Caki2 (cell line): Measurements from ENCODE around the gene WDR11. TPM values are rescaled to one million over a fixed set of nuclear protein-coding genes. Genes with fewer than 3 reads are reported as not detected.

Source experiments
- DNase-seq: peaks from one replicate; pipeline ENCODE4 v3.0.0-alpha.2; 2015; ENCODE audit warnings: low read depth
- in situ Hi-C: cut with HindIII; loops from 2 replicates; pipeline ENCODE4 v1.10.0; 2016; ENCODE audit warnings: low sequenced_read_pairs, low pct_unique_long_range_greater_than_20kb, mixed read lengths
- total RNA-seq: library from RNA; depleted of rRNA; stranded (reverse); fragments of >200 nt; shearing (Covaris generic); gene quantifications from 2 replicates; pipeline ENCODE4 v1.2.3, GENCODE V29; 2014; ENCODE audit warnings: low replicate concordance

The WDR11 gene
- total RNA-seq, 1 experiment from 2014 or later, result 28.5 TPM

- in situ Hi-C loops, result no loop called here
- DNase-seq, result no peak
Measured at GRCh38 chr10:120931999-120932398, 80.8 kb downstream of the WDR11 start.

GRCh38 chr10:120938822-120939221 lies 87.7 kb downstream of the WDR11 start:
- DNase-seq, result no peak
- in situ Hi-C loops, result no loop called here

GRCh38 chr10:120940299-120940900 lies 89.2 kb downstream of the WDR11 start:
- no peak for DNase-seq
- in situ Hi-C loops, result no loop called here

GRCh38 chr10:120941501-120941900 lies 90.3 kb downstream of the WDR11 start:
- in situ Hi-C loops, result no loop called here
- no peak for DNase-seq

- in situ Hi-C loops, result no loop called here
- peak; percentile 55 for DNase-seq
Measured at GRCh38 chr10:120942806-120943413, 91.7 kb downstream of the WDR11 start.

- in situ Hi-C loops, result no loop called here
- no peak for DNase-seq
Measured at GRCh38 chr10:120943542-120943941, 92.4 kb downstream of the WDR11 start.

- DNase-seq, result no peak
- in situ Hi-C loops, result no loop called here
Measured at GRCh38 chr10:120944586-120945125, 93.5 kb downstream of the WDR11 start.

- no peak for DNase-seq
- in situ Hi-C loops, result no loop called here
Measured at GRCh38 chr10:120945182-120945581, 94.0 kb downstream of the WDR11 start.

GRCh38 chr10:120945801-120946302 lies 94.7 kb downstream of the WDR11 start:
- DNase-seq, result peak; percentile 31
- in situ Hi-C loops, result no loop called here

- in situ Hi-C loops, result no loop called here
Measured at GRCh38 chr10:120946497-120946896, 95.3 kb downstream of the WDR11 start.

GRCh38 chr10:120948889-120949608 lies 97.9 kb downstream of the WDR11 start:
- peak; percentile 57 for DNase-seq
- in situ Hi-C loops, result no loop called here

More at GRCh38 chr10:120946497-120946896, 95.3 kb downstream of the WDR11 start:
- no peak for DNase-seq

- no peak for DNase-seq
- in situ Hi-C loops, result no loop called here
Measured at GRCh38 chr10:120949609-120950031, 98.5 kb downstream of the WDR11 start.

- peak; percentile 30 for DNase-seq
- in situ Hi-C loops, result no loop called here
Measured at GRCh38 chr10:120950051-120950561, 98.9 kb downstream of the WDR11 start.

GRCh38 chr10:120951288-120951687 lies 100.1 kb downstream of the WDR11 start:
- in situ Hi-C loops, result no loop called here
- DNase-seq, result no peak

GRCh38 chr10:120953897-120954296 lies 102.7 kb downstream of the WDR11 start:
- in situ Hi-C loops, result no loop called here

More at GRCh38 chr10:120953897-120954296, 102.7 kb downstream of the WDR11 start:
- DNase-seq, result no peak
